K562 (cell line): ENCODE data around the gene NTM. TPM values are rescaled to one million over a fixed set of nuclear protein-coding genes. Genes with fewer than 3 reads are reported as not detected.

Experiments used
- ATAC-seq: fragments of 200-7000 bp; cut with Tn5 transposase; 3 replicates; pipeline ENCODE4 v1.9.1; 2020; ENCODE audit warnings: moderate library complexity
- BruUV-seq: library from RNA; stranded (reverse); fragments of 400-500 nt; replicated peaks from 2 replicates; lab custom pipeline; 2021; lab: Mats Ljungman, UMichigan
- CTCF ChIA-PET: fragments of 300-600 bp; formaldehyde crosslinking; extraction: SDS; loops from one replicate; lab custom pipeline; 2021; ENCODE audit warnings: low intra/inter-chr PET ratio; lab: Yijun Ruan, JAX
- POLR2A ChIA-PET: fragments of 300-600, 350-650 bp; sonication (Branson Sonifier 250); formaldehyde crosslinking; extraction: SDS; loops from one replicate; lab custom pipeline; 2021; ENCODE audit warnings: antibody characterized with exemption, inconsistent platforms; lab: Yijun Ruan, JAX
- DNase-seq, 4 experiments: peaks; one replicate each; pipeline versions ENCODE4 v3.0.0 to v3.0.0-alpha.2; 2011 to 2018; ENCODE audit warnings: low spot score in 3 of 4, mixed read lengths in 3 of 4; ENCODE audit errors: extremely low read depth in 1 of 4
- FAIRE-seq: peaks from 2 replicates; lab custom pipeline; 2011; peaks lifted over from hg19 to GRCh38; lab: Jason Lieb, UNC
- H2AFZ ChIP-seq: 2 replicates; pipeline ENCODE4 v1.6.0; 2011; ENCODE audit warnings: low read depth, low read length, control low read depth, inconsistent platforms
- H3K27ac ChIP-seq: fragments of 200-600 bp; 3 replicates; pipeline ENCODE4 v1.8.0; 2011; ENCODE audit warnings: low read depth, mild to moderate bottlenecking, control low read depth, inconsistent platforms, low read length, moderate library complexity, mixed read lengths; ENCODE audit errors: extremely low read depth
- H3K27me3 ChIP-seq, 2 experiments: fragments of 300-600 bp in 1 of 2; 2 replicates in 1 of 2; 3 replicates in 1 of 2; pipeline versions ENCODE4 v1.6.0 to v1.8.0; 2011; ENCODE audit warnings: inconsistent platforms in 2 of 2, low read length in 2 of 2, mild to moderate bottlenecking in 1 of 2, mixed read lengths in 1 of 2, moderate library complexity in 1 of 2; ENCODE audit not compliant: control insufficient read depth in 2 of 2, insufficient read depth in 2 of 2
- H3K36me3 ChIP-seq: fragments of 300-600 bp; 3 replicates; pipeline ENCODE4 v1.8.0; 2011; ENCODE audit warnings: mild to moderate bottlenecking, low read length, inconsistent platforms; ENCODE audit not compliant: control insufficient read depth, insufficient read depth
- H3K4me1 ChIP-seq, 2 experiments: fragments of 200-600 bp in 1 of 2; replicated peaks in 1 of 2; 2 replicates in 1 of 2; 3 replicates in 1 of 2; pipeline versions ENCODE4 v1.5.1 to v1.8.0; 2011; ENCODE audit warnings: inconsistent platforms in 2 of 2, low read length in 2 of 2, mild to moderate bottlenecking in 1 of 2, mixed read lengths in 1 of 2, moderate library complexity in 1 of 2; ENCODE audit not compliant: control insufficient read depth in 2 of 2, insufficient read depth in 2 of 2
- H3K4me2 ChIP-seq: 2 replicates; pipeline ENCODE4 v1.6.1; 2011; ENCODE audit warnings: low read length, control low read depth, inconsistent platforms, mixed read lengths; ENCODE audit not compliant: insufficient read depth
- H3K4me3 ChIP-seq: fragments of 200-600 bp; sonication (generic), shearing (Covaris generic); 2 replicates; pipeline ENCODE4 v1.5.1; 2016; ENCODE audit warnings: control low read depth, inconsistent platforms
- H3K79me2 ChIP-seq: fragments of 200-600 bp; 3 replicates; pipeline ENCODE4 v1.8.0; 2011; ENCODE audit warnings: low read length, inconsistent platforms; ENCODE audit not compliant: control insufficient read depth, insufficient read depth
- H3K9ac ChIP-seq, 2 experiments: 2 replicates each; pipeline versions ENCODE4 v1.6.0 to v1.6.1; 2011; ENCODE audit warnings: low read depth in 2 of 2, low read length in 2 of 2, control low read depth in 1 of 2, inconsistent platforms in 1 of 2, mild to moderate bottlenecking in 1 of 2, mixed read lengths in 1 of 2; ENCODE audit not compliant: insufficient read depth in 1 of 2
- H3K9me1 ChIP-seq: one replicate; pipeline ENCODE4 v1.6.0; 2011; ENCODE audit warnings: inconsistent platforms, mild to moderate bottlenecking, low read length, moderate library complexity; ENCODE audit not compliant: control insufficient read depth, insufficient read depth
- H3K9me3 ChIP-seq: replicated peaks from 2 replicates; pipeline ENCODE4 v1.5.1; 2011; ENCODE audit warnings: low read depth, low read length, inconsistent platforms; ENCODE audit not compliant: control insufficient read depth, insufficient read depth
- H4K20me1 ChIP-seq: replicated peaks from 2 replicates; pipeline ENCODE4 v1.6.1; 2011; ENCODE audit warnings: low read length, inconsistent platforms, mixed read lengths; ENCODE audit not compliant: control insufficient read depth, insufficient read depth
- GTF2E2 ChIP-seq: fragments of 200-800 bp; sonication (Bioruptor generic); IDR thresholded peaks from 2 replicates; pipeline ENCODE4 v1.6.1; 2016; ENCODE audit warnings: missing genetic modification characterization, missing compliant biosample characterization
- SMARCE1 ChIP-seq: fragments of 450-650 bp; IDR thresholded peaks from 2 replicates; pipeline ENCODE4 v1.7.1; 2016; ENCODE audit warnings: mild to moderate bottlenecking
- YY1 ChIP-seq, 3 experiments: IDR thresholded peaks; 2 replicates each; pipeline ENCODE4 v1.6.1; 2011; ENCODE audit warnings: low read length in 2 of 3, mild to moderate bottlenecking in 2 of 3, moderate library complexity in 2 of 3, borderline replicate concordance in 1 of 3, control low read depth in 1 of 3, low read depth in 1 of 3; ENCODE audit not compliant: insufficient read depth in 3 of 3, insufficient replicate concordance in 2 of 3, control insufficient read depth in 1 of 3, insufficient read length in 1 of 3; ENCODE audit errors: extremely low read depth in 1 of 3
- ZNF212 ChIP-seq: fragments of 450-650 bp; formaldehyde crosslinking; IDR thresholded peaks from 2 replicates; pipeline ENCODE4 v1.4.0; 2020; ENCODE audit warnings: mild to moderate bottlenecking
- ZNF41 ChIP-seq: fragments of 250-450 bp; sonication (Bioruptor Pico); conservative IDR thresholded peaks from 2 replicates; pipeline ENCODE4 v1.4.0; 2020; ENCODE audit warnings: mild to moderate bottlenecking
- ZNF79 ChIP-seq: fragments of 250-450 bp; sonication (Bioruptor Pico); IDR thresholded peaks from 2 replicates; pipeline ENCODE4 v1.4.0; 2020; ENCODE audit warnings: low read depth, mild to moderate bottlenecking, moderate library complexity
- WGBS: fragments of 100-300 bp; shearing (Covaris generic); methylation state at CpG from one replicate; pipeline ENCODE4 v1.1.6; 2016; ENCODE audit warnings: low coverage, mixed read lengths; ENCODE audit not compliant: insufficient coverage; ENCODE audit errors: missing lambda C conversion rate; 5-methylcytosine and 5-hydroxymethylcytosine counted together
- in situ Hi-C: fragments of 300-500 bp; cut with MboI; formaldehyde crosslinking; loops from 4 replicates; pipeline ENCODE4 v1.15.0; 2018; ENCODE audit warnings: inconsistent platforms, mixed read lengths
- intact Hi-C: fragments of 100-400 bp; cut with micrococcal nuclease; formaldehyde crosslinking; loops from 2 replicates; pipeline ENCODE4 v1.14.2; 2022
- polyA plus RNA-seq, 8 experiments: library from polyadenylated mRNA; depleted of rRNA in 4 of 8; stranded (reverse) in 5 of 8; unstranded in 3 of 8; fragments of >200 nt; fragmentation: Nextera tagmentation in 2 of 8; fragmentation: Illumina TruSeq in 1 of 8; extraction: Ambion mirVana in 2 of 8; extraction: Trizol in 1 of 8; gene quantifications; 2 replicates each; pipeline versions ENCODE4 v1.2.1 to v1.2.3, GENCODE V29; 2011 to 2014; ENCODE audit warnings: inconsistent platforms in 1 of 8, missing spikeins in 1 of 8
- total RNA-seq, 7 experiments: library from RNA; depleted of rRNA in 6 of 7; stranded (reverse); fragments of >200 nt in 6 of 7; fragmentation: Illumina TruSeq in 2 of 7; extraction: Trizol in 2 of 7; gene quantifications; 2 replicates each; pipeline versions ENCODE4 v1.2.1 to v1.2.3, GENCODE V29; 2011 to 2021; ENCODE audit warnings: low replicate concordance in 1 of 7
- TF ChIP-seq, protein P1 (sequence below): fragments of 250-450 bp; sonication (Bioruptor Pico); IDR thresholded peaks from 2 replicates; pipeline ENCODE4 v1.8.0; 2022; ENCODE audit warnings: inconsistent platforms
- TF ChIP-seq, protein P2 (sequence below): fragments of 250-450 bp; sonication (Bioruptor Pico); IDR thresholded peaks from 2 replicates; pipeline ENCODE4 v1.8.0; 2021; ENCODE audit warnings: borderline replicate concordance, mild to moderate bottlenecking, moderate library complexity; ENCODE audit not compliant: poor library complexity, severe bottlenecking
- TF ChIP-seq, protein P3 (sequence below), 2 experiments: fragments of 150-350 bp in 1 of 2; IDR thresholded peaks; 2 replicates each; pipeline ENCODE4 v1.6.1; 2012 to 2016; ENCODE audit warnings: low read depth in 2 of 2, low read length in 2 of 2, mild to moderate bottlenecking in 1 of 2, moderate library complexity in 1 of 2
- TF ChIP-seq, protein P4 (sequence below): sonication (generic); formaldehyde crosslinking; IDR thresholded peaks from 2 replicates; pipeline ENCODE4 v1.8.0; 2022; ENCODE audit warnings: missing genetic modification reagents, mild to moderate bottlenecking, borderline replicate concordance

NTM gene
- total and polyA plus RNA-seq, 9 of the 15 experiments (the other 6 are each of a cell fraction or from before 2014, with no cell fraction given) = not detected

DNA sequence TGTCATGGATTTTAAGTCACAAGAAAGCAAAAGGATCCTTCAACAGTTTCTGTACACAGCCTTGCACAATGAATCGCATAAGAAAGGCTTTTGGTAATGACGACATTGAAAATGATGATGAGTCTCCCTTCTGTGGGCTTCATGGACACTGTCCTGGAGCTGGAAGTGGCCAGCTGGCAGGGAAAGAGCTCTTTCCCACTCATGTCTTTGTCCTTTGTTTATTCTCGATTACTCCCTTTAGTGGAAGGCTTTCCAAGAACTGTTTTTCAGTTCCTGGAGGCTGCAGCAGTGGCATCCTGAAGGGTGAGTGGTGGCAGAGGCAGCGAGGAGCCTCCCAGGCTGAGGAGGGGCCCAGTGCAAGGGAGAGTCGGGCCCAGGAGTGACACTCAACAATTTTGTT lies 505.2 kb downstream of the NTM start (continued):
- no peak for TF ChIP-seq GTF2E2 (tag)
- TF ChIP-seq, protein P1, sequence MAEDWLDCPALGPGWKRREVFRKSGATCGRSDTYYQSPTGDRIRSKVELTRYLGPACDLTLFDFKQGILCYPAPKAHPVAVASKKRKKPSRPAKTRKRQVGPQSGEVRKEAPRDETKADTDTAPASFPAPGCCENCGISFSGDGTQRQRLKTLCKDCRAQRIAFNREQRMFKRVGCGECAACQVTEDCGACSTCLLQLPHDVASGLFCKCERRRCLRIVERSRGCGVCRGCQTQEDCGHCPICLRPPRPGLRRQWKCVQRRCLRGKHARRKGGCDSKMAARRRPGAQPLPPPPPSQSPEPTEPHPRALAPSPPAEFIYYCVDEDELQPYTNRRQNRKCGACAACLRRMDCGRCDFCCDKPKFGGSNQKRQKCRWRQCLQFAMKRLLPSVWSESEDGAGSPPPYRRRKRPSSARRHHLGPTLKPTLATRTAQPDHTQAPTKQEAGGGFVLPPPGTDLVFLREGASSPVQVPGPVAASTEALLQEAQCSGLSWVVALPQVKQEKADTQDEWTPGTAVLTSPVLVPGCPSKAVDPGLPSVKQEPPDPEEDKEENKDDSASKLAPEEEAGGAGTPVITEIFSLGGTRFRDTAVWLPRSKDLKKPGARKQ (CRISPR knock-in tag) = no peak
- TF ChIP-seq SMARCE1 = no peak
- TF ChIP-seq ZNF212 (CRISPR knock-in tag) = no peak
- no peak for TF ChIP-seq YY1 (IDR thresholded peaks at IDR 0.05; ENCODE audit: borderline replicate concordance in 1 of 3, control insufficient read depth in 1 of 3, extremely low read depth in 1 of 3, insufficient read depth in 3 of 3, insufficient read length in 1 of 3, insufficient replicate concordance in 2 of 3, low read depth in 1 of 3, low read length in 2 of 3)
- TF ChIP-seq, protein P2, sequence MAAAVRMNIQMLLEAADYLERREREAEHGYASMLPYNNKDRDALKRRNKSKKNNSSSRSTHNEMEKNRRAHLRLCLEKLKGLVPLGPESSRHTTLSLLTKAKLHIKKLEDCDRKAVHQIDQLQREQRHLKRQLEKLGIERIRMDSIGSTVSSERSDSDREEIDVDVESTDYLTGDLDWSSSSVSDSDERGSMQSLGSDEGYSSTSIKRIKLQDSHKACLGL (CRISPR knock-in tag) = no peak
- TF ChIP-seq ZNF41 (CRISPR knock-in tag) = no peak

DNA sequence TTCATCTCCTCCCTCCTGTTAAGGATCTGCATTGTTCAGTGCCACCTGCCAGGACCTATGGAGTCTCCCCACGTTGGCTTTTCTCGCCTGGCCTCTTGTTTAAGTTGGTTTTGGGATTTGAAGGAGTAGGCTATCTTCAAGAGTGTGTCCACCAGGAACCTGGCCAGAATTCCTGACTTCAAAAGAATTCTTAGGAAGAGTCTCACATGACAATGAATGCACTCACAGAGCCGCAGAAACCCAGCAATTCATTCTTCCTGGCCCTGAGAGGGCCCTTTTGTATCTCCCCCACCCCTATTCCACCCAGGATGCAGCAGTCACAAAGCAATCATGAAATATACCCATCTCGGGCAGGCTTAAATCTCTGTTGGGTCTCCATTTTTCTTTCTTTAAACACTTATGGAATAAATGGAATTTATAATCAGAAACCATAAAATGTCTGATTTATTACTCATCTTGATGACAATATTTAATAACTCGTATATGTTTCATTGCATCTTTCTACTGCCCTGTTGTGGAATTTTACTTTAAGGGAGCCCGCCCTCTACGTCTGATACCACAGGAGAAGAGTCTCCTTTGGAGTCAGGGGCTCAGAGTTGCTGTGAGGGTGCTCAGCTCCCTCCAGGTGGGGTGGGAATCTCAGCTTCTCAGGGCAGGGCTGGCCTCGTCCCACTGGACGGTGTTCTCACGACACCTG lies 507.0 kb downstream of the NTM start:
- no peaks in the 10 kb centered on the region for H4K20me1 ChIP-seq
- POLR2A ChIA-PET = no interaction called here
- intact Hi-C loops (no loop called here), in situ Hi-C loops (no loop called here)
- 2% methylated on average over 10 of the region's 10 CpGs for WGBS
- H3K9me3 ChIP-seq = no peaks in the 10 kb centered on the region
- no peaks in the 10 kb centered on the region for H3K9me1 ChIP-seq
- H2AFZ ChIP-seq = no peak overlapping the region
- ATAC-seq (no peak), DNase-seq (no peak), FAIRE-seq (no peak)
- H3K27me3 ChIP-seq = no peaks in the 10 kb centered on the region
- no peaks in the 10 kb centered on the region for H3K79me2 ChIP-seq
- no peak overlapping the region for H3K27ac ChIP-seq
- no peak overlapping the region for H3K4me3 ChIP-seq
- H3K4me1 ChIP-seq = no peaks in the 10 kb centered on the region
- BruUV-seq = no TSS peak
- H3K4me2 ChIP-seq = no peak overlapping the region
- H3K9ac ChIP-seq = no peak overlapping the region
- CTCF ChIA-PET = no interaction called here
- H3K36me3 ChIP-seq = no peaks in the 10 kb centered on the region
- TF ChIP-seq, protein P3, sequence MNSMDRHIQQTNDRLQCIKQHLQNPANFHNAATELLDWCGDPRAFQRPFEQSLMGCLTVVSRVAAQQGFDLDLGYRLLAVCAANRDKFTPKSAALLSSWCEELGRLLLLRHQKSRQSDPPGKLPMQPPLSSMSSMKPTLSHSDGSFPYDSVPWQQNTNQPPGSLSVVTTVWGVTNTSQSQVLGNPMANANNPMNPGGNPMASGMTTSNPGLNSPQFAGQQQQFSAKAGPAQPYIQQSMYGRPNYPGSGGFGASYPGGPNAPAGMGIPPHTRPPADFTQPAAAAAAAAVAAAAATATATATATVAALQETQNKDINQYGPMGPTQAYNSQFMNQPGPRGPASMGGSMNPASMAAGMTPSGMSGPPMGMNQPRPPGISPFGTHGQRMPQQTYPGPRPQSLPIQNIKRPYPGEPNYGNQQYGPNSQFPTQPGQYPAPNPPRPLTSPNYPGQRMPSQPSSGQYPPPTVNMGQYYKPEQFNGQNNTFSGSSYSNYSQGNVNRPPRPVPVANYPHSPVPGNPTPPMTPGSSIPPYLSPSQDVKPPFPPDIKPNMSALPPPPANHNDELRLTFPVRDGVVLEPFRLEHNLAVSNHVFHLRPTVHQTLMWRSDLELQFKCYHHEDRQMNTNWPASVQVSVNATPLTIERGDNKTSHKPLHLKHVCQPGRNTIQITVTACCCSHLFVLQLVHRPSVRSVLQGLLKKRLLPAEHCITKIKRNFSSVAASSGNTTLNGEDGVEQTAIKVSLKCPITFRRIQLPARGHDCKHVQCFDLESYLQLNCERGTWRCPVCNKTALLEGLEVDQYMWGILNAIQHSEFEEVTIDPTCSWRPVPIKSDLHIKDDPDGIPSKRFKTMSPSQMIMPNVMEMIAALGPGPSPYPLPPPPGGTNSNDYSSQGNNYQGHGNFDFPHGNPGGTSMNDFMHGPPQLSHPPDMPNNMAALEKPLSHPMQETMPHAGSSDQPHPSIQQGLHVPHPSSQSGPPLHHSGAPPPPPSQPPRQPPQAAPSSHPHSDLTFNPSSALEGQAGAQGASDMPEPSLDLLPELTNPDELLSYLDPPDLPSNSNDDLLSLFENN (IDR thresholded peaks at IDR 0.05; ENCODE audit: low read depth in 2 of 2, low read length in 2 of 2) = no peak
- no peak for TF ChIP-seq ZNF79 (CRISPR knock-in tag)
- TF ChIP-seq, protein P4, sequence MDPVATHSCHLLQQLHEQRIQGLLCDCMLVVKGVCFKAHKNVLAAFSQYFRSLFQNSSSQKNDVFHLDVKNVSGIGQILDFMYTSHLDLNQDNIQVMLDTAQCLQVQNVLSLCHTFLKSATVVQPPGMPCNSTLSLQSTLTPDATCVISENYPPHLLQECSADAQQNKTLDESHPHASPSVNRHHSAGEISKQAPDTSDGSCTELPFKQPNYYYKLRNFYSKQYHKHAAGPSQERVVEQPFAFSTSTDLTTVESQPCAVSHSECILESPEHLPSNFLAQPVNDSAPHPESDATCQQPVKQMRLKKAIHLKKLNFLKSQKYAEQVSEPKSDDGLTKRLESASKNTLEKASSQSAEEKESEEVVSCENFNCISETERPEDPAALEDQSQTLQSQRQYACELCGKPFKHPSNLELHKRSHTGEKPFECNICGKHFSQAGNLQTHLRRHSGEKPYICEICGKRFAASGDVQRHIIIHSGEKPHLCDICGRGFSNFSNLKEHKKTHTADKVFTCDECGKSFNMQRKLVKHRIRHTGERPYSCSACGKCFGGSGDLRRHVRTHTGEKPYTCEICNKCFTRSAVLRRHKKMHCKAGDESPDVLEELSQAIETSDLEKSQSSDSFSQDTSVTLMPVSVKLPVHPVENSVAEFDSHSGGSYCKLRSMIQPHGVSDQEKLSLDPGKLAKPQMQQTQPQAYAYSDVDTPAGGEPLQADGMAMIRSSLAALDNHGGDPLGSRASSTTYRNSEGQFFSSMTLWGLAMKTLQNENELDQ (CRISPR knock-in tag) = no peak
